Measurements from ENCODE around the gene DNM3. TPM values are rescaled to one million over a fixed set of nuclear protein-coding genes. Genes with fewer than 3 reads are reported as not detected.

Gene DNM3
- total RNA-seq, 1 donor from 2014 or later, result 2.7 TPM

GRCh38 chr1:172121081-172121717 is 279.9 kb downstream of the DNM3 start:
- TF ChIP-seq CTCF (IDR thresholded peaks at IDR 0.05; ENCODE audit: insufficient read depth, low read length, poor library complexity, severe bottlenecking), result no peak
- no peak for DNase-seq (ENCODE audit: low read depth)
- no peaks in the 10 kb centered on the region for H3K36me3 ChIP-seq (ENCODE audit: control insufficient read depth, insufficient read depth, low read length)
- H3K27me3 ChIP-seq (ENCODE audit: control insufficient read depth, insufficient read depth, low read length), result no peaks in the 10 kb centered on the region
- no peak overlapping the region for H3K4me3 ChIP-seq (ENCODE audit: low read depth, low read length)

- Histone ChIP-seq H3K27me3 (ENCODE audit: control insufficient read depth, insufficient read depth, low read length) (no peaks in the 10 kb centered on the region), H3K4me3 (ENCODE audit: low read depth, low read length) (no peak overlapping the region), H3K36me3 (ENCODE audit: control insufficient read depth, insufficient read depth, low read length) (no peaks in the 10 kb centered on the region)
- no peak for TF ChIP-seq CTCF (IDR thresholded peaks at IDR 0.05; ENCODE audit: insufficient read depth, low read length, poor library complexity, severe bottlenecking)
- DNase-seq (ENCODE audit: low read depth), result no peak
Measured at GRCh38 chr1:172122381-172122780, 281.1 kb downstream of the DNM3 start.

- no peak overlapping the region for H3K4me3 ChIP-seq (ENCODE audit: low read depth, low read length)
- no peaks in the 10 kb centered on the region for H3K27me3 ChIP-seq (ENCODE audit: control insufficient read depth, insufficient read depth, low read length)
- no peak for DNase-seq (ENCODE audit: low read depth)
- no peaks in the 10 kb centered on the region for H3K36me3 ChIP-seq (ENCODE audit: control insufficient read depth, insufficient read depth, low read length)
- TF ChIP-seq CTCF (IDR thresholded peaks at IDR 0.05; ENCODE audit: insufficient read depth, low read length, poor library complexity, severe bottlenecking), result no peak
Measured at GRCh38 chr1:172125250-172125649, 284.0 kb downstream of the DNM3 start.

GRCh38 chr1:172125812-172126430 is 284.6 kb downstream of the DNM3 start:
- no peak for DNase-seq (ENCODE audit: low read depth)
- no peaks in the 10 kb centered on the region for H3K27me3 ChIP-seq (ENCODE audit: control insufficient read depth, insufficient read depth, low read length)
- no peaks in the 10 kb centered on the region for H3K36me3 ChIP-seq (ENCODE audit: control insufficient read depth, insufficient read depth, low read length)
- H3K4me3 ChIP-seq (ENCODE audit: low read depth, low read length), result no peak overlapping the region
- no peak for TF ChIP-seq CTCF (IDR thresholded peaks at IDR 0.05; ENCODE audit: insufficient read depth, low read length, poor library complexity, severe bottlenecking)

GRCh38 chr1:172132836-172133235 is 291.5 kb downstream of the DNM3 start:
- Histone ChIP-seq H3K27me3 (ENCODE audit: control insufficient read depth, insufficient read depth, low read length) (no peaks in the 10 kb centered on the region), H3K4me3 (ENCODE audit: low read depth, low read length) (no peak overlapping the region), H3K36me3 (ENCODE audit: control insufficient read depth, insufficient read depth, low read length) (no peaks in the 10 kb centered on the region)
- no peak for DNase-seq (ENCODE audit: low read depth)
- no peak for TF ChIP-seq CTCF (IDR thresholded peaks at IDR 0.05; ENCODE audit: insufficient read depth, low read length, poor library complexity, severe bottlenecking)
